GM19023 (cell line): ENCODE results near the gene ZNF791.
"Not testable (repeated sequence)": the region's sequence is repeated elsewhere in the genome, so short reads cannot be mapped to it uniquely, and the experiment has no call there.

Experiments used
- ATAC-seq: cut with Tn5 transposase; IDR thresholded peaks from one replicate; pipeline ENCODE4 v1.9.1; 2021; ENCODE audit warnings: mild to moderate bottlenecking, moderate library complexity; ENCODE audit not compliant: unreplicated experiment

ZNF791 gene

DNA sequence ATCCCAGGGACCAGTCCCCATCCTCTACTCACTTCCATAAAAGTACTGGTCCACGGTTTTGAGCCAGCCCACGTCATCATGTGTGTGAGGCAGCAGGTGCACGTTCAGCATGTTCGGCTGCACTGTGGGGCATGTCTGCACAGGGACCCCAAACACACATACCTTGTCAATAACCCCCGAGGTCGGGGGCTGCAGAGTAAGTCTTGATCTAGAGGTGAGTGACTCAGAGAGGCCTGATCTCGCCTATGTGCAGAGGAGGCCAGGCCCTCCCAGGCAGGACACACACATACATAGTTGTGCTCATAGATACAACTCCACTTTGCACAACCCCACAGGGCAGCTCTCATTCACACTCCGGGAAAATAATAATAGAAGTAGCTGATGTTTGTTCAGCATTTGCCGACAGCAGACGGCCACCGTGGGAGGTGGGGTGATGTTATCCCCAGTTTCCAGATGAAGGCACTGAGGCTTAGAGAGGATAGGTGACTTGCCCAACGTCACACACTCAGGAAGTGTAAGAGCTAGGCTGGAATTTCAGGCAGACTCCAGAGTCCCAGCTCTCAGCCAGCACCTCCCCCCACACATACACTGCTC is 55.0 kb downstream of the ZNF791 start:
- ATAC-seq = no peak

DNA sequence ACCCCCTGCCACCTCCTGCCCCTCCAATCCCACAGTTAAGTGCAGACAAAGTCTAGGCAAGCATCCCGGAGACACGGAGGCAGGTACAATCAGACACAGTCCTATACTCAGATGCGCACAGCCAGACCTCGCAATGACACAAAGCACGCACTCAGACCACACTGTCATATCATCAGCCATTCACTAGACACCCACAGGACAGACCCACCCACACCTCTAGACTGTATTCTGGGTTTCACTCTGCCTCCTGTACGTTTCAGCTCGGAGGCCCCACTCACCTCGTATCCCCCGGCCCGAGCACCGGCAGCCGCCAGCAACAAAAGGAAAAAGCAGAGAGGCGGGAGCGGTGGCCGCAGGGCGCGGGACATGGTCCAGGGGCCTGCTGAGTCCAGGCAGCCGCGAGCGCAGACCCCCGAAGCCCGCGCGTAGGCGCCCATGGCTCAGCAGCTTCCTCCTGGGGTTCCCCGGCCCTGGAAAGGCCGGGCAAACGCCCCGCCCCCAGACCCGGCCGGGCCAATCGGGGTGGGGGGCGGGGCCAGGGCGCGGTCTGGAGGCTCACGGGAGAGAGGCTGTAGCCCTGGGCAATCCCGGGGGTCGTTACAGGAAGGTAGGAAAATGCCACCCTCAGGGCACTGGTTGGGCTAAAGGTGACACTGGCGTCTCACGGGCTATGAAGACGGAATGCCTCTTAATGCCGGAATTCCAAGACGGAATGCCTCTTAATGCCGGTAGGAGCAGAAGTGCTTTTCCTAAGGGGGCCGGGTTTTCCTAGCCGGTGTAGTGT is 55.7 kb downstream of the ZNF791 start, which contains the start of the genes MAN2B1 and WDR83:
MAN2B1 (minus strand) TSS at position 478 of the 784 bp plus-strand sequence; CDS start at position 437, 41 bp downstream.
WDR83 (plus strand) TSS at position 543 of the 784 bp plus-strand sequence. CDS start 2,984 bp downstream, outside the sequence.
- peak; percentile 63 for ATAC-seq

DNA sequence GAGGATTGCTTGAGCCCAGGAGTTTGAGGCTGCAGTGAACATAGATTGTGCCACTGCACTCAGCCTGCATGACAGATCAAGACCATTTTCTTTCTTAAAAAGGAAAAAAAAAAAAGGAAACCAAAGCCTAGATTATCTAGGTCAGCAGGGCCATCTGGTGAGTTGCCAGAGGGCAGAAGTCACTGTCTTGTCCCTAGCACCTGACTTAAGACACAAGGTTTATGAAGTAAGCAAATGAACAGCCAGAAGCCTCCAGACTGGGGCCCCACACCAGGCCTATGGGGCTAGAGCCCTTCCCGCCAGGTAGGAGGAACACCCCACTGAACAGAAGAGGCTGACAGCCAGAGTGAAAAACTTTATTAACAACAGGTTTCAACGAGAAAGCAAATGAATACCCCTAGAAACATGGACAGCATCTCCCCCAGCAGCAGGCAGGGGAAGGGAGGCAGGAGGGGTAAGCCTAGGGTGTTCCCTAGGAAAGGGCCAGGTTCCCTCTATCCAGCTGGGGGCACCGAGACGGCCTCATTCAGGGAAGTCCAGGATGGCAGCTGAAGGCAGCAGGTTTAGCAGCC is 57.1 kb downstream of the ZNF791 start:
- no peak for ATAC-seq

DNA sequence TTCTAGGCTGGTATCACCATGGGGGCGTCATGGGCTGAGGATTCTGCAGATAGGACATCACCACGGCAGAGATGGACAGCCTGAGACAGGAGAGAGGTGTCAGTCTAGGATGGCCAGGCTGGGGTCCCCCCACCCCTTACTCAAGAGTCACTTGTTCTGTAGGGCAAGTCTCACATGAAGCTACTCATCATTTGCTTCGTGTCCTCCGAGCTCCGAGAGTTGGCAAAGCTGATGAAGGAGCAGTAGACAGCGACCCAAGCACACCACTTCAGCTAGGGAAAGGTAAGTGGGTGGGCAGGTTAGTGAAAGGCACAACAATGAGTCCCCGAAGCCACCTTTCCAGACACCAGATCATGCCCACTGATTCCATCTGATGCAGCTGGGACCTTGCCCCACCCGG is 57.6 kb downstream of the ZNF791 start:
- ATAC-seq = no peak

DNA sequence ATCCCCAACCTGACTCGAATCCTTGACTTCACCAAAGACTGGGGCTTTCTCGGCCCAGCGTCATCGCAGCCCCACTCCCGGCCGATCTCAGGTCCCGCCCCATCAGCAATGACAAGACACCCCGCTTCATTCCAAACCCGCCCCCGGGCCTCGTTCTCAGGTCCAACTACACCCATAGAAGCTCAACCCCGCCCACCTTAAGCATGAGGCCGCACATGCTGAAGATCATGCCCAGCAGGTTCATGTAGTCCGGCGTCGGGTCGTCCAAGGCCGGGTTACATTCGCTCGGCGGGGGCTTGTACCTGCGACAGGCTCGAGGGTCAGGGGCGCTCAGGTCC is 58.2 kb downstream of the ZNF791 start:
- no peak for ATAC-seq

DNA sequence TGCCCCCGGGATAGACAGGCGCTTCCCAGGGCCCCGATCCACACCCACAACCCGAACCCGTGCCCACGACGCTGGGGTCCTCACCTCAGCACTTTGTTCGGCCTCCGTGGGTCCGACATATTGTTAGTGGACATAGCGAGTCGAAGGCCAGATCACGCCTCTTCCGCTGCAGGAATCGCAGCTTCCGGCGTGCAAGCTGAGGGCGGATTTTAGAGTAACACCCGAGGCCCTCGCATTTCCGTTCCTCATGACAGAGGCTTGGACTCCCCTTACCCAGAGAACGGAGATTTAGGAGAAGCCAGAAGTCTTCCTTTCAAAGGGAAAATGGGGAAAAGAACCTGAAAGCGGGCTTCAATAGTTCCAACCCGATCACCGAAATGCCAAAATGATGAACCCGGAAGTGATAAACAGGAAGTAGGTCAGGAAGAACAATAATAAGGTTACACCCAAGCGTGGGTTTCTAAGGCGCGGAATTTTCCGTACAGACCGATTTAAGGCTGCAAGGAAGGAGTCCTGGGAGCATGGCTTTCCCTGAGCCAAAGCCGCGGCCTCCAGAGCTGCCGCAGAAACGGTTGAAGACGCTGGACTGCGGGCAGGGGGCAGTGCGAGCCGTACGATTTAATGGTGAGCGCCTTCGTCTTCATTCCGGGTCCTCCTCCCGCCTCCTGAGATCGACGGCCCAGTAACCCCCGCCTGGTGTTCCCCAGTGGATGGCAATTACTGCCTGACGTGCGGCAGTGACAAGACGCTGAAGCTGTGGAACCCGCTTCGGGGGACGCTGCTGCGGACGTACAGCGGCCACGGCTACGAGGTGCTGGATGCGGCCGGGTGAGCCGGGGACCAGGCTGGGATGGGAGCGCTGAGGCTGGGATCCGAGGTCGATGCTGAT is 58.8 kb downstream of the ZNF791 start:
- ATAC-seq = no peak

DNA sequence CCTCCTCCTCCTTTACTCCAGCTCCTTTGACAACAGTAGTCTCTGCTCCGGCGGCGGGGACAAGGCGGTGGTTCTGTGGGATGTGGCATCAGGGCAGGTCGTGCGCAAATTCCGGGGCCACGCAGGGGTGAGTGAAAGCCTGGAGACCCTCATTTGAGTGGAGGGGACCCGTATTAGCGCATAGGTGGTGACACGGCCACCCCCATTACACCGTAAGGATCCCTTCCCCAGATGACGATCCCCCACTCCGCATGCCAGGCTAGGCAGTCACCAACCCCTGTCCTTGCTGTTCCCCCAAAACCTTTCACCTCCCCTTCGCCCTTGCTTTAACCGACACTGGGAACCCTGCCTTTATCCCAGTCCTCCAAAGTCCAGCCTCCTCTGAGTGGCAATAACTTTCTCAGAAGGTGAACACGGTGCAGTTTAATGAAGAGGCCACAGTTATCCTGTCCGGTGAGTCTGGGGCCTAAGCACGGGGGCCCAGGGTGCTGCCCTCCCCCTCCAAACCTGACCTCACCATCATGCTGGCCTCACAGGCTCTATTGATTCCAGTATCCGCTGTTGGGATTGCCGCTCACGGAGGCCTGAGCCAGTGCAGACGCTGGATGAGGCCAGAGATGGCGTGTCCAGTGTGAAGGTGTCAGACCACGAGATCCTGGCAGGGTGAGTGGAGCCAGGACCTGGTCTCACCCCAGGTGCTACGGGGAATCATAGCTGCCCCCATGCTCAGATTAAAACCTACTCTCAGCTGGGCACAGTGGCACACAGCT is 59.6 kb downstream of the ZNF791 start:
- ATAC-seq = no peak

DNA sequence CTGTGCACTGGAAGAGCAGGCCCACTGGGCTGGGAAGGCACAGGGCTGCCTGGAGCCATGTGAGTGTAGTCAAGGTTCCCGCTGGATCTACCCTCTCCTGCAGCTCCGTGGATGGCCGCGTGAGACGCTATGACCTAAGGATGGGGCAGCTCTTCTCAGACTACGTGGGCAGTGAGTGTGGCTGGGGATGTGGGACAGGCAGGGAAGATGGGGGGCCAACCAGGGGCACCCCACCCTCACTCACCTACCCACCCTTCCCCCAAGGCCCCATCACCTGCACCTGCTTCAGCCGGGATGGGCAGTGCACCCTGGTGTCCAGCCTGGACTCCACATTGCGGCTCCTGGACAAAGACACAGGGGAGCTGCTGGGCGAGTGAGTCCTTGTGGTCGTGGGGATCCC is 62.0 kb downstream of the ZNF791 start:
- ATAC-seq = no peak

DNA sequence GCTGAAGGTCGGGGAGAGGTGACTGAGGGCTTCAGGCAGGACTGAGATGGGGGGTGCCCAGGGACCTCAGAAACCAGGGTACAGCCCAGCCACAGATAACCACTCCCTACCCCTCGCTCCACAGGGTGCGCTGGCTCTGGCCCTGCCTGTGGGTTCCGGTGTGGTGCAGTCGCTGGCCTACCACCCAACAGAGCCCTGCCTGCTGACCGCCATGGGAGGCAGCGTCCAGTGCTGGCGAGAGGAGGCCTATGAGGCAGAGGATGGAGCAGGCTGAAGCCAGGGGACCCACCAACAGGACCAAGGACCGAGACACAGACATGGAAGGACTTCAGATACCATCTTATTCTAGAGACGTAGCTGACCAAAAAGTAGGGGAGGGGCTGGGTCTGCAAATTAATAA is 64.7 kb downstream of the ZNF791 start:
- no peak for ATAC-seq

DNA sequence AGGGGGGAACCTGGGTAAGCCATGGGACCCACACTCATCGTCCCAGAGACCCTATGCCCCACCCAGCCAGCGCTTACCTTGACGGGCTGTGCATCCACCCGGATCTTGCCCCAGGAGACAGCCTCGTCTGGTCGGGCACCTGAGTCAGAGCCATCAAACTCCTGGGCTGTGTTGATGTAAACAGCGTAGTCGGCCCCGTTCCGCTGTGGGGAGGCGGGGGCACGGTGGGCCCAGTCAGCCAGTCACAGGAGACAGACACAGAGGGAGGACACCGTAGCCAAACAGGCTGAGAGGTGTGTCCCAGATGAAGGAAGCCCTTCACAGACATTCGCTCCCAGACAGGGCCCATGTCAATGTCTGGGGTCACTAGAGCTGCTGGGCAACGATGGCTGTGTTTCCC is 65.2 kb downstream of the ZNF791 start:
- no peak for ATAC-seq

DNA sequence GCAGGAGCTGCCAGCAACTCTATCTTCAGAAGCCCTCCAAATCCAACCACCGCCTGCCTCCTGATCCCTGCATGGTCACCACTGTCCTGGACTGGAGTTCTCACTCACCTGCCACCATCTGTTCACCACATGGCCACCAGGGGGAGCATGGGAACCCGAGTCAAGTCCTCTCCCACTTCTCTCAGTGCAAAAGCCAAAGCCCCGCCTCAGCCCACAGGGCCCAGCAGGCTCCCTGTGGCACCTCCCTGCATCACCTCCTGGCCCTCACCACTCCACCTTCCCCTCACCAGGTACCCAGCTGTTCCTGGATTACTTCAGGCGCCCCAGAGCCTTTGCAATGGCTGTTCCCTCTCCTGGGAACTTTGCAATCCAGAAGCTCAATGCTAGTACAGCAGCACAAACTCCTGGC is 65.7 kb downstream of the ZNF791 start:
- no peak for ATAC-seq

DNA sequence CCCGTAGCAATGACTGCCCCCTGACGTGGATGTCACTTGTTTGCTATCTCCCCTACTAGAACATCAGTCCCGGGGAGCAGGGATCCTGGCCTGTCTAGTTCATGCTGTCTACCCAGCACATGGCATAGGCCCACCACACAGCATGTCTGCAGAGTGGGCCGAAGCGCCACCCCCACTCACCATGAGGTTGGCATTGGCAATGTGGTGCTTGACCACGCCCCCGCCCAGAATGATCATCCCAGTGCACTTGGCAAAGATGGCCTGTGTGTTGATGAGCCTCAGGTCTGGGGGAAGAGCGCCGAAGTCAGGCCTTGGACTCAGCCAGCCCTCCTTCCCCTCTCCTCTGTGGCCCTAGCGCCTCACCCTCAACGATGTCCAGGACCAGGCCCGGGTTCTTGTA is 66.2 kb downstream of the ZNF791 start:
- ATAC-seq = no peak

DNA sequence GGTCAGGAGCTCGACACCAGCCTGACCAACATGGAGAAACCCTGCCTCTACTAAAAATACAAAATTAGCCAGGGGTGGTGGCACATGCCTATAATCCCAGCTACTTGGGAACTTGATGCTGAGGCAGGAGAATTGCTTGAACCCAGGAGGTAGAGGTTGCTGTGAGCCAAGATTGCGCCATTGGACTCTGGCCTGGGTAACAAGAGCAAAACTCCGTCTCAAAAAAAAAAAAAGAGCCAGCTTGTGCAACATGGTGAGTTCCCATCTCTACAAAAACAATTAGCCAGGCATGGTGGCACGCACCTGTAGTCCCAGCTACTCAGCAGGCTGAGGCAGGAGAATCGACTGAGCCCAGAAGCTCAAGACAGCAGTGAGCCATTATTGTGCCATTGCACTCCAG is 67.3 kb downstream of the ZNF791 start:
- ATAC-seq = not testable (repeated sequence)

DNA sequence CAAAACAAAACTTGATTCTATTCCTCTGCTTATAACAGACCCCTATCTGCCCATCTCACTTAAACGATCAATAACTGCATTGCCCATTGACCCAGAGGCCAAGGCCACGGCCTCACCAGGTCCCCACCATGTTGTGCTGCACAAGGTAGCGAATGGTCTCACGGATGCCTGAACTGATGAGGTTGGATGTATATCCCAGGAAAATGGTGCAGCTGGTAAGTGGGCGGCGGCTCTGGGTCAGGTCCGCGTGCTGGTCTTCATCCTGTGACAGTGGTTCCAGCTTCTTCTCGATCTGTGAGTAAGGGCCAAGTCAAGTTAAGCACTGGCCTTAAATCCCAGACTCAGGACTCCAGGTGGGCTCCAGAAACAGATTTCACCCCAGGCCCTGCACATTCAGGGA is 69.3 kb downstream of the ZNF791 start:
- ATAC-seq = no peak

DNA sequence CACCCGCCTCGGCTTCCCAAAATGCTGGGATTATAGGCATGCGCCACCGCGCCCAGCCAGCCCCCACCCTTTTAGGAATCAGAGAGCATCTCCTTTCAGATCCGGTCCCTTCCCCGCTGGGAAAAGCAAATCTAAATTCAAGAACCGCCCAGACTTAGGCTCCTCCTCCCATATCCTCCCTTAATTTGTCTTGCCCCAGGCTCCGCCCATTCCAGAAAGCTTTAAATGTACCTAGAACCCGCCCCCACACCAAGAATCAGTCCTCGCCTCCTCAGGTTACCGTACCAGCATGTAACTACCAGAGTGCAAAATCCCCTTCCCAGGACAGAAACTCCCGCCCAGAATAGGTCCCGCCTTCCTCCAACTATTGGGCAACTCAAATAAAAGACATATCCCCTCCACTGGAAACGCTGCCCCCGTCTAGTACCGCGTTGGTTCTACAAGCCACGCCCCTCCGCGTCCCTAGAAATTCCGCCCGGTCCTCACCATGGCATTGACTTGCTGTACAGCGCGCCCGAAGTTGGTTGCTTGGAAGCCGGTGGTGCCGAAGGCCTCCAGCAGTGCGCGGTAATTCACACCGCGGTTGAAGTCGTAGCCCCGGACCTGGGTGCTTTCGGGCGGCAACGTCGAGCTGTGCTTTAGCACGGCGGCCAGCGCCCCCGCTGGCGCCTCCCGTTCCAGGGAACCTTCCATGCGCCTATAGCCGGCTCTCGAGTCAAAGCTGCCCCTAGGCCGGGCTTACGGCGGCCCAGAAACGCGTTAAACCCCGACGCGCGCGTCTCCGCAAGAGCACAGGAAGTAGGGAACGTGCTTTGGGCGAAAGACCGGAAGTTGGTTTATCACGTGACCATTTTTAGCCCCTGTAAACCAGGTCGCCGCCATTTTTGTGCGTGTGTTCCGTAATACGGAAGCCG is 70.6 kb downstream of the ZNF791 start, which contains the start of gene DHPS:
DHPS (minus strand) TSS at position 807 of the 914 bp plus-strand sequence; CDS start at position 693, 114 bp downstream.
- peak; percentile 63 for ATAC-seq
